HT-29 (cell line): Measurements from ENCODE around the gene CDK15. TPM values are rescaled to one million over a fixed set of nuclear protein-coding genes. Genes with fewer than 3 reads are reported as not detected.
"Not testable (repeated sequence)": the region's sequence is repeated elsewhere in the genome, so short reads cannot be mapped to it uniquely, and the experiment has no call there.

Experiments used
- DNase-seq: peaks from one replicate; pipeline ENCODE4 v3.0.0-alpha.2; 2015; ENCODE audit warnings: low spot score
- total RNA-seq: library from RNA; depleted of rRNA; stranded (reverse); fragments of >200 nt; shearing (Covaris generic); gene quantifications from 2 replicates; pipeline ENCODE4 v1.2.3, GENCODE V29; 2014

CDK15 gene
- total RNA-seq, 1 experiment from 2014 or later, result not detected

- no peak for DNase-seq
Measured at GRCh38 chr2:201828220-201828619, 21.9 kb downstream of the CDK15 start.

DNA sequence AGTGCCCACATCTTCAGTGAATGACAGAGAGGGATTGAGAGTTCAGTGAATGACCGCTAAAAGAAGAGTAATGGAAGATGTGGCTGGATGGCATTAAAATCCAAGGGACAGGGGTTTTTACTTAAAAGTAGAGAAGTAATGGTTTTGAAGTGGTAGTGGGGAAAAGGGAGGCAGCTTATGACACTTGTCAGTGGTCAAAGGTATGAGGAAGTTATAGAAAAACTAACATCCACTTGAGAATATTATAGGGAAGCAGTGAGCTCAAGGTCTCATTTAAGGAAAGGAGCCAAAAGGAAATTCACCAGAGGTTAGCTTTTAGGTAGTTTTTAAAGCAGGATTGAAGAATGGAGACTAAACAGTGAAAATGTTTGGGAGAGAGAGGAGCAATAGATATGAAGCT is 24.3 kb downstream of the CDK15 start:
- DNase-seq, result no peak

DNA sequence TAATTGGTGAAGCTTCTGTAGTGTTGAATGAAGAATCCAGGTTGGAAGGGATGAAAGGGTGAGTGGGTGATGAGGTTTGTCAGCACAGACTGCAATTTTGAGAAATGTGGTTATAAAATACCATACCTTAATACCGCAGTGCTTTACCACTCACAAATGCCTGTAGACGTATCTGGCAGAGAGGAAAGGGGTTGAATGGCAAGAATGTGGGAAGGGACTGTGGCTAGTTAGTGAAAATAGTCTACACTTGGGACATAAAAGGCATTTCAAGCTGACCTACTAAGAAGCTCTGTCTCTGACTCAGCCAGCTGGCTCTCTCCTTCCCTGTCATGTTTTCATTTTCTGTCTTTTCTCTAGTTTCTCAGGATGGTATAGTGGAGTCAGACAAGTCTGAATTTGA is 25.1 kb downstream of the CDK15 start:
- DNase-seq, result no peak

DNA sequence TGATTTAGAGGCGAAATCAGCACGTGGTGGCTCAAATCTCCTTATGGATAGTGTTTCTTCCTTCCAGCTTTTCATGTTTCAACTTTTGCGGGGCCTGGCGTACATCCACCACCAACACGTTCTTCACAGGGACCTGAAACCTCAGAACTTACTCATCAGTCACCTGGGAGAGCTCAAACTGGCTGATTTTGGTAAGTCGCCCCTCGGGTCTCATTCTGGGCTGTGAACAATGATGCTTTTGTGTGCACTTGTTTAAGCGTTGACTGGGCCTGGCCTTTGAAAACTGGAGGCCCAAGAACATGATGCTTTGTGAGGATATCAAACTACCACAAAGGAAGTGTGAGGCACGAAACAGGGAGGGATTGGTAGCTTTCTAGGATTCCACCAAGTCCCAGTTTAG is 27.4 kb downstream of the CDK15 start:
- DNase-seq, result no peak

DNA sequence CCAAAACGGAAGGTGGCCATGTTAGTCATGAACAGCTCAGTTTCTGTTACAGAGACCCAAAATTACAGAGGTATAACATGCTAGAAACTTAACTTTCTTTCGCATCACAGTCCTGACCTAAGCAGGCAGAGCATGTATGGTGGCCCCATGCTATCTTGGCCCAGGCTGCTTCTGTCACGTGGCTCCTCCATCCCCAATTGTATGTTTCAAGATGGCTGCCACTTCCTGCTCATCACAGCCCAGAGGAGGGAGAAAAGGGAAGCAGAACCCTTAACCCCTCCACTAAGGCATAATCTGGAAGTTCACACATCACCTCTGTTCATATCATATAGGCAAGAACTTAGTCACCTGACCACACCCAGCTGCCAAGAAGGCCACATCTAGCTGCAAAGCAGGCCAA is 28.7 kb downstream of the CDK15 start:
- DNase-seq, result no peak

DNA sequence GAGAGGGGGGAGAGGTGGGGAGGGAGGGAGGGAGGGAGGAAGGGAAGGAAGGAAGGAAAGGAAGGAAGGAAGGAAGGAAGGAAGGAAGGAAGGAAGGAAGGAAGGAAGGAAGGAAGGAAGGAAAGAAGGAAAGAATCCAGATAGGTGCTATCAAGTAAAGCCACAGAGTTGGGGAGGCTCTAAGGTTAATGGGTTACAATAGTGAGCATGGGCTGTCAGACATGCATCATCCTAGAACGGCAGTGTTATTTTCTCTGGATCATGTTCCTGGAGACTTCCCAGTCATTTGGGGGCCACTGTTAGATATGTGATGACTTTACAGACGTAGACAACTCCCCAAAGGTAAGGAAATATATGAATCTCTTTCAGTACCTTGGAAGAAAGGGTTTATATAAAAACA is 31.1 kb downstream of the CDK15 start:
- no peak for DNase-seq

DNA sequence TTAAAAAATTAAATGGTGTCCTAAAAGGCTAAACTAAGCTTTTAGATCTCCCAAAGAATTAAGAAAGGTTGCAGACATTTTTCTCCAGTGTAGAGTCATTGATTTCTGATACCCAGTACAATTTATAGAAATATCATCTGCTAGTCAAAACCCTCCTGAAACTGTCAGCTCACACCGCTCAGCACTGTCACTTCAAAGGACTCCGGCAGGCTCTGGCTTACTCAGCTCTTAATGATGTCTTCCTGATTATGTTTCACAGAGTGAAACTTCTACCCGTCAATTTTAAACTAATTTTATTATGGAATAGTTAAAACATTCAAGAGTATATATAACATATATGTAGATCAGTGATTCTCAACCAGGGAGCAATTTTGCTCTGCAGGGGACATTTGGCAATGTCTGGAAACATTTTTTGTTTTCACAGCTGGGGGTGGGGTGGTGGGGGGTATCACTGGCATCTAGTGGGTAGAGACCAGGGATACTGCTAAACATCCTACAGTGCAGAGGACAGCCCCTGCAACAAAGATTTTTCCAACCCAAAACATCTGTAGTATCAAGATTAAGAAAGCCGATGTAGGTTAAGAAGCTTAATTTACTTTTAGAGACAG is 31.6 kb downstream of the CDK15 start:
- no peak for DNase-seq

DNA sequence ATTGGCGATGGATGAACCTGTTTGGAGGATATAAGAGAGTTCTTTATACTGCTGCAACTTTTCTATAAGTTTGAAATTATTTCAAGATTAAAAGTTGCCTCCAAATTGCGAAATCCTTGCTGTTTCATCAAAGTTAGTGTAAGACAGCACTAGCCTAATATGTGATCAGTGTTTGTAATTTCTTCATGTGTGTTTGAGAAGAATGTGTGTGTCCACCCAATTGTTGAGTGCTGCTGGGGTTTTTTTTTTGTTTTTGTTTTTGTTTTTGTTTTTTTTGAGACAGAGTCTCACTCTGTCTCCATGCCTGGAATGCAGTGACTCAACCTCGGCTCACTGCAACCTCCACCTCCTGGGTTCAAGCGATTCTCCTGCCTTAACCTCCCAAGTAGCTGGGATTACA is 33.4 kb downstream of the CDK15 start:
- no peak for DNase-seq

GRCh38 chr2:201840726-201841125 is 34.4 kb downstream of the CDK15 start:
- no peak for DNase-seq

- no peak for DNase-seq
Measured at GRCh38 chr2:201842131-201842860, 36.0 kb downstream of the CDK15 start.

DNA sequence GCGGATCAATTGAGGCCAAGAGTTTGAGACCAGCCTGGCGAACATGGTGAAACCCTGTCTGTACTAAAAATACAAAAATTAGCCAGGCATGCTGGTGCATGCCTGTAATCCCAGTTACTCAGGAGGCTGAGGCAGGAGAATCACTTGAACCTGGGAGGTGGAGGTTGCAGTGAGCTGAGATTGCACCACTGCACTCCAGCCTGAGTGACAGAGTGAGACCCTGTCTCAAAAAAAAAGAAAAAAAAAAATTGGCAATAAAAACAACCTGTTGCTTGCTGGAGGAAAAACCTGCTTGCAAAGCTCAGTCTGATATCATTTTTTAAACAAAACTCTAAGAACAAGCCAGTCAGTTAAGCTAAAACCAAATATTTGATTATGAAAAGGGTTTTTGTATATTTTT is 38.6 kb downstream of the CDK15 start:
- DNase-seq, result not testable (repeated sequence)

GRCh38 chr2:201847481-201847880 is 41.1 kb downstream of the CDK15 start:
- DNase-seq, result no peak

DNA sequence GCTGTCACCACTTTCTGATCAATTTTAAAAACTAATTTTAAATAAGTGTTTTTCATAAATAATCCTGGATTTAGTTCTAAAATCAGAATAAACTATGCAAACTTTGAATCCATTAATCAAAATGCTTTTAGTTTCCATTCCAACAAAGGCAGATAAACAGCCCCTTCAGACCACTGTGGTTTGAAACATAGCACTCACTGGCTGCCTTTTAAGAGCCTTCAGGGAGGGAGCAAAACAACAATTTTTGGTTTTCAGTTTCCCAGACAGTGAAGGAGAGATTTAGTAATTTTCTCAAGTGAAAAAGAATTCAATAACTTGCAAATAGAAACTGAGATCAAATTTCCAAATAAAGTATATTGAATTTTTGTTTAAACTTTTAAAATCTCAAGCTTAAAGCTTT is 46.1 kb downstream of the CDK15 start:
- DNase-seq, result no peak

GRCh38 chr2:201852878-201853415 is 46.6 kb downstream of the CDK15 start:
- DNase-seq, result no peak

DNA sequence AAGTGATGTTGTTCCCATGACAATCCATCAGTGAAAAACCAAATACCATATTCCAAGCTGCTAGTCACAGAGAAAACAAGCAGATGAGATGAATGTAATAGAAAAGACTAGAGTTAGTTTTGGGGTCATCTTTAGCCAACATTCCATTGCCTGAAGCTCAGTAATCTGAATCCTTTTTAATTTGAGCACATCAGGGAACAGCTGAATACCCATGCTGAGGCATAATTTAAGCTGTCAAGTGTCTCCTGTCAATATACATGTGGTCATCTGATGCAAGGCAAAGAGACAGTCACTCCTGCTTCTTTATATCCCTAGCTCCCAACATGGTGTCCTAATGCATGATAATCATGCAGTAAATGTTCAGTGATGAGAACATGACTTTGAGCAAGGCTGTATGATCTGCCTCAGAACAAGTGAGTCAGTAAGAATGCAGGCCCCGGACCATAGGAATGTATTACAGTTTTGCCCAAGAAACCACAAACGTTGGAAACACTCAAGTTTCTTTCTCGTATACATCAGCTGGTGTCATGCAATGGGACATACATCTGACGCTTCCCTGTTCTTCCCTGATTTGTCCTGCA is 48.0 kb downstream of the CDK15 start:
- DNase-seq, result no peak

DNA sequence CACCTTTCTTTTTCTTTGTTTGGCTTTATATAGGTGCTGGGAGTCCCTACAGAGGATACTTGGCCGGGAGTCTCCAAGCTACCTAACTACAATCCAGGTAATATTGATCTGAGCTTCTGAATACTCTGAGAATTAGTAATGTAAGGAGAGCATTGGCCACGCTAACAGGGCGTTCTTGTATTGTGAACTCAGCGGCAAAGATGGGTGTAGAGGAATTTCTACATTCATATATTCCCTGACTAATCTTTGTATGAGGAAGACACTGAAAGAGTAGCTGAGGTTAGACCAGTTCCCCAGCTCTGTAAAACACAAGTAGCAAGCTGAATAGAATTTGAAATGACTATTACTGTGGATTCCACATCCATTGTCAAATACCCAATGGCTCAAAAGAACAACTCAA is 48.5 kb downstream of the CDK15 start:
- no peak for DNase-seq

GRCh38 chr2:201855356-201855755 is 49.0 kb downstream of the CDK15 start:
- no peak for DNase-seq

- no peak for DNase-seq
Measured at GRCh38 chr2:201857326-201857725, 51.0 kb downstream of the CDK15 start.

GRCh38 chr2:201858281-201859184 is 52.2 kb downstream of the CDK15 start:
- DNase-seq, result no peak

GRCh38 chr2:201859949-201860348 is 53.6 kb downstream of the CDK15 start:
- no peak for DNase-seq

DNA sequence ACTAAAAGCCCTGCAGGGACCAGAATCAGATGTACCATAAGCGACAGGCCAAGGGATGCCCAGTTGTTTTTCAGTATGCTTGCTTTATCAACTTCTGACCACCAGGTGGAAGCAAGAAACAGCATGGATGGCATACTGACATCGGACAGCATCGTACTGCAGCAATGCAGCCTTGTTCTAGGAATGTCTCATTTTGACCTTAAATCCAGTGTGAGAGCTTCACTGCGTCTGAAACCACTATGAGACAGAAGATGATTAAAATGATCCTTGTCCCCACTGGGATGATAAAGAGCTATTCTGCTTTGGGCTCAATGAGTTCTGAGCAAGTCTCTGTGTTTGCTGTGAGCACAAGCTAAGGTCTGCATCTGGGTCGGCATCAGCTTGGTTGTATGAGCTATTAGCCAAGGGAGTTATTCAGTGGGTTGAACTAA is 54.3 kb downstream of the CDK15 start:
- peak; percentile 72 for DNase-seq

GRCh38 chr2:201862843-201863242 is 56.5 kb downstream of the CDK15 start:
- DNase-seq, result no peak
